ENCODE measurements around the gene SDHAF3.
"Not testable (repeated sequence)": the region's sequence is repeated elsewhere in the genome, so short reads cannot be mapped to it uniquely, and the experiment has no call there.

SDHAF3 gene

DNA sequence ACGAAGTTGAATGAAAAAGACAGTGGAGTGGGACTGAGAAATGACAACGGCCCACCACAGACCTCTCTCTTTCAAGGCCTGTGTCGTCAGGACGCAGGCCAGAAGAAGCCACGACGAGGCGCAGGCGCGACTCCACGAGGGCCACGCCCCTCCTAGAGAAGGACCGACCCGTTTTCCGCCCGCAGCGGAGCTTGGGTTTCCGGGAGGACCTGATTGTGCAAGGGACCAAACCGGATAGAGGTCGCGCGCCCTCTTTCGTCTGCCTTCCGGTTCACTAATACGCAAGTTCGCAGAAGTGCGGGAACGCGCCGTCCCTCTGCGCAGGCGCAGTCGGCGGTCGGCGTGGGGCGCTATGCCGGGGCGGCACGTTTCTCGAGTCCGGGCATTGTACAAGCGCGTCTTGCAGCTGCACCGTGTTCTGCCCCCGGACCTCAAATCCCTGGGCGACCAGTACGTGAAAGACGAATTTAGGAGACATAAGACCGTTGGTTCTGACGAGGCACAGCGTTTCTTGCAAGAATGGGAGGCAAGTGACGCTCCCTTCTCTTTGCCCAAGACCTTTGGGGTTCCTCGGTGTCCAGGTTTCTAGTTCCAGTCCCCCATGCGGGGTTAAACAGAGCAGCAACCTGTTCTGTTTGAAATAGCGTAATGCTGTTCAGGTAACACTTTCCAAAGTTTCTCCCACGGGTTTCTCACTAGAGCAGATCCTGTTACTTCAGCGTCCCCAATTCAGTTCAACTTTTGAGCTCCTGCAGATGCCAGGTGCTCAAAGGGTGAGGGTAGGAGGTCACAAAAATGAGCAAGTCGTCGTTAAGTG, at the start of gene SDHAF3:
Gene SDHAF3 (plus strand): TSS at position 327 of the 817 bp plus-strand sequence. CDS start 26 bp downstream, at position 353.
- DNase-seq = peak; percentile 94

DNA sequence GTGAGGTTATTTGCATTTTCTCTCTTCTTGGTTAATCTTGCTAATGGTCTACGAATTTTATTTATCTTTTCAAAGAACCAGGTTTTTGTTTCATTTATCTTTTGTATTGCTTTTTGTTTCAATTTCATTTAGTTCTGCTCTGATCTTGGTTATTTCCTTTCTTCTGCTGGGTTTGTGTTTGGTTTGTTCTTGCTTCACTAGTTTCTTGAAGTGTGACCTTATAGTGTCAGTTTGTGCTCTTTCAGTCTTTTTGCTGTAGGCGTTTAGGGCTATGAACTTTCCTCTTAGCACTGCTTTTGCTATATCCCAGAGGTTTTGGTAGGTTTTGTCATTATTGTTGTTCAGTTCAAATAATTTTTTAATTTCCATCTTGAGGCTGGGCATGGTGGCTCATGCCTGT, 45.5 kb upstream of the SDHAF3 start:
- not testable (repeated sequence) for DNase-seq

DNA sequence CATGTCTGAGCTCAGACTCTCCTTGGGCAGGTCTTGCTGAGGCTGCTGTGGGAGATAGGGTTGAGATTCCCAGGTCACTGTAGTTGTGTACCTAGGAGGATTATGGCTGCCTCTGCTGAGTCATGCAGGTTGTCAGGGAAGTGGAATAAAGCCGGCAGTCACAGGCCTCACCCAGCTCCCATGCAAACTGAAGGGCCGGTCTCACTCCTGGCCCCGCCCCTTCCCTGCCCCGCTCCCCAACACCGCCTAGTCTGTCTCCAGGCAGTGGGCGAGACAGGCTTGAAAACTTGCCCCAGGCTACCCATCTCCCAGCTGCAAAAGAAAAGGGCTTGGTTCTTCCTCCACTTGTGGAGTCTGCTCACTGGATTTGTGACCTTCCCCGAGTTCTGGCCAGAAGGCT, 41.6 kb upstream of the SDHAF3 start:
- no peak for DNase-seq

DNA sequence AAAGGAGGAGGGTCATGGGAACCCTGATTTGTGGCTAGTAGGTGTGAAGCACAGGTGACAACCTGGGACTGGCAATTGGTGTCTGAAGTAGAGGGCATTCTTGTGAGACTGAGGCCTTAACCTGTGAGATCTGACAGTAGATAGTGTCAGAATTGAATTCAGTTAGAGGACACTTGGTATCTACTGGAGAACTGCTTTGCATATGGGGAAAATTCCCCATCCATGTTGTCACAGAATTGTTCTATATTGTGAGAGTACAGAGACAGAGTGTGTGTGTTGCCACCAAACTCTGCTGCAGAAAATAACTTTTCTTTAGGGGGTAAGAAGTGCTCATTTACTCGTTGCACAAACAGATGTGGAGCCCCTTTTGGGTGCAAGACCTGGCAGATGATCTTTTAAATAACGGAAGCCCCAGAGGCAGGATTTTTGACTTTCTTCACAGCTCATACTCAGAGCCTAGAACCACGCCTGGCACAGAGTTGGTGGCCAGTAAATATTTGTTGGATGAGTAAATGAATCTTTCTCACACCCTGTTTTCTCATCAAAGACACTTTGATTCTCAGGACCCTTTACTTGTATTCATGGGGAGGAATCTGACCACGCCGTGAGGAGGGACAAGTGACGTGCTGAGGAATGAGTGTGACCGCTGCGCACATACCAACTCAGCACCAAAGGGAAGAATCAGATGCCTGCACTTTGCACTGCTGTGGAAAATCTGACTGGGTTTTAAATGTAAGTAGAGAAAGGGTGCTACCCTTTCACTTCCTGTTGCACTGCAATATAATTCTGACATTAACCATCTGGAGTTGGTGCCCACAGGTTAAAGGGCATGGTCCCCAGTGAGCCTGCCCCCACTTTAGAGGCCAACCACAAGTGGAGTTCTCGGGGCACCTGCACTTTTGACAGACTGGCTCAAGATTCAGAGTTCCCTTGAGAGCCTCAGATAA, 39.2 kb upstream of the SDHAF3 start:
- DNase-seq = no peak

DNA sequence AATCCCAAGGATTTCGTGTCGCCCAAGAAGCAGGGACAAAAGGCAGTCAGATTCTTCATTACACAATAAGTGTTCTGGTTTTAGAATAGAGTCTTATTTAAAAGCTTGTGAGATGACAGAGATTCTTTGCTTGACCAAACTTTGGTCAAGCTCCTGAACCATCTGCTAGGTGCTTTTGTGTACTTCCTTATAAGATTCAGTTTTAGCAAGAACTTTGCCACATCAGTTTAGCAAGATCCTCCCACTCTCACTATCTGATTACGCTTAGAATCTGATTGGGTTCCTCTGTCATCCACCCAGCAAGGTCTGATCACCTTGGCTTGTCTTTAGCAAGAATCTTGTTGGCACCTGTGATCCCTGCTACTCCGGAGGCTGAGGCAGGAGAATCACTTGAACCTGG, 38.2 kb upstream of the SDHAF3 start:
- DNase-seq = no peak

DNA sequence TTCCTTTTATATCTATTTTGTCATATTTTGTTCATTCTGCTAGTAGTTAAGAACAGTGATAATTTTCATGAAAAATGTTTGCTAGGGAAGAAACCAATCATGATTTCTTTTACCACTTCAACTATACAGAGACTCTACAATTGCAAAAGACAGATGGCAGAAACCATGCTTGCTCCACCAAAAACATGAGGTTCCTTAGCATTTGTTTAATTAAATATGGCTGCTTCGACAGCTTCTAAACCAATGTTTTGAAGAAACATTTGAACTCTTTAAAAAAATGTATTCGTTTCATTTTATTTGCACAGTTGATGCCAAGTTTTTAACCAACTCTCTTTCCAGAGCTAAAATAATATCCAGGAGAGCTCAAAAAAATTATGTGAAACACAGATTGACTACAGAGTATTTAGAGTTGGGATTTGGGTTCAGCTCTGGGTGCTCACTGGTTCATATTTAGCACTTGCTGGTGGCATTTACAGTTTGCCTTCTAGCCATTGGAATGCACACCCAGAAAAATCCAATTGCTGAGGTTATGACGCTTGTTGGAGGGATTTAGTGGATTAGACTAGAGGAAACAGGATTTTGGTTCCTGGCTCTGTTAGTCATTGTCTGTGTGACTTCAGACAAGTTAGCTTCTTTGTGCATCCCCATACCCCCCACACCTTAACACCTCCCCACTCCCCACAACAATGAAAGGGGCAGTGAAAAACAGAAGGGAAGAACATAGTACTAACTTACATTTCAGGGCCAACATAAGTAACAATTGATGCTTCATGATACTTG, 35.8 kb upstream of the SDHAF3 start:
- no peak for DNase-seq

DNA sequence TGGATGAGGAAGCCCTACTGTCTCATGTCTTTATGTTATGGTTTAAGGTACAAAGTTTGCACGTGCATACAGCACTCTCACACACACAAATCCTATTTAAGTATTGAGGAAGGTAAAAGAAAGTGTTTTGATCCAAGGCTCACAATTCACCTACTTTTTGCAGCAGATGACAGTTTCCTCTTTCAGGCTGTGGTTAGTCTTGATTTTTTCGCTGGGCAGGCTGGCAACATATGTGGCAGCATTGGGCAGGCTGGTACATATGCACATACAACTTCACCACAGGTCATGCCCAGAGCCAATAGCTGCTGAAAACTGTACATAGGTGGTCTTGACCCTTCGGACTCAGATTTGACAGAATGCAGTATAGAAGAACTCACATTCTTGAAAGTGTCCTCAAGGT, 29.1 kb upstream of the SDHAF3 start:
- no peak for DNase-seq

DNA sequence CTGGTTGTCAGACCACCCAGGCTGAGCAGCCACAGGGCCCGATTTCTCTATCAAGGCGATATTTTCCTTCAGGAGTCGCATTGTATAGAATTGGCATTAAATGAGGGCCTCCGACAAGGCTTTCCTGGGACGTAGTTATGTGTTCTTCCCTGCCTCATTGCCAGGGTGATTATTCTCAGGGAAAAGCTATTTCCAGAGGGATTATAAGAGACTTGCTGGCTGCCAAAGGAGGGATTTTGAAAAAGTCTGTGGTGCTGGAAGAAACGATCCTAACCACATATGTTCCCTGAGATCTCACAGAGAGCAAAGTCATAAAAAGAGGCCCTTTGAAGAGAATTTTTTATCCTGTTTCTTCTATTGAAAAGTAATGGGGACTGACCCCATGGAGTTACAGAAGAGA, 27.7 kb upstream of the SDHAF3 start:
- DNase-seq = no peak

DNA sequence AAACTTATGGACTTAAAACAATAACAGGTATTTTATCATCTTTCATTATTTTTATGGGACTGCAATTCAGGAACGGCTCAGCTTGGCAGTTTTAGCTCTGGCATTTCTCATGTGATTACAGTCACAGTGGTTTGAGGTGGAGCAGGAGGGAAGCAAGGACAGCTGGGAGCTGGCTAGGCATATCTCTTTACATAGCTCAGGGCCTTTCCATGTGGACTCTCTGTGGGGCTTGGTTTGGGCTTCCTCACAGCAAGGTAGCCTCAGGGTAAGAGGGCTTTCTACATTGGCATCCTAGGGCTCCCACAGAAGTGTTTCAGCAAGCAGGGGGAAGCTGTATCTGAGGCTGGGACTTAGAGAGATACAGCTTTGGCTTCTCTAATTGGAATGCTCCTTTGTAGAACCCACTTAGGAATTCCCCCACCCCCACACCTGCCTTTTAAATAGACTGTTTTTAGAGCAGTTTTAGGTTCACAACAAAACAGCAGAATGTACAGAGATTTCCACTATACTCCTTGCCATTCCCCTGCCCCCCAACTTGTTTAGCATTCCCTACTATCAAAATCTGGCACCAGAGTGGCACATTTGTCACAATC, 26.6 kb upstream of the SDHAF3 start:
- no peak for DNase-seq

DNA sequence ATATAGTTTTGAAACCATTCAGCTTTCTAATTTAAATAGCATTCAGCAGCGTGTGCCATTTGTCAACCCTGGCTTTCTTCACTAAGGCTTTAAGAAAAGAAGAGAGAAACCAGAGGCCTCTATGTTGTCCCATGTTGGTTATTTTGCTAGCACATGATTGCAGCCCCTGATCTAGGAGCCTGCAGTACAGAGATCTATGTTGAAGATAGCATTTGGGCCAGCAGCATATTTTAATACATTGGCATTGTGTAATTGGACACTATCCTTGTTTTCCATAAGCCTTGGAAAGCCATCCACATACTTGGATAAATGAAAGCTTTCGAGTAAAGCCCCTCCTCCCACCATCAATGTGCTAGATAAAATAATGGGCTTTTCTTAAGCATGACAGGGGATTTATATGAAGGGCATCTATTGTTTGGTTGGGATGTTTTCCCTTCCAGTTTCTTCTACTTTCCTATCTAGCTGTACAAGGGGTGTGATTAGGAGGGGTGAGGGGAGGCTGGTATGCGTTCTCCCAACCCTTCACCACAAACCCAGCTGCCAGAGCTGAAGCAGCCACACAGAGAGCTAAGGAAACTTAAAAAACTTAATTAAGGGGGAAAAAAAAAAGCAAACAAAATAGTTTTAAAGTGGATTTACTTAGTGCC, 23.1 kb upstream of the SDHAF3 start:
- no peak for DNase-seq

DNA sequence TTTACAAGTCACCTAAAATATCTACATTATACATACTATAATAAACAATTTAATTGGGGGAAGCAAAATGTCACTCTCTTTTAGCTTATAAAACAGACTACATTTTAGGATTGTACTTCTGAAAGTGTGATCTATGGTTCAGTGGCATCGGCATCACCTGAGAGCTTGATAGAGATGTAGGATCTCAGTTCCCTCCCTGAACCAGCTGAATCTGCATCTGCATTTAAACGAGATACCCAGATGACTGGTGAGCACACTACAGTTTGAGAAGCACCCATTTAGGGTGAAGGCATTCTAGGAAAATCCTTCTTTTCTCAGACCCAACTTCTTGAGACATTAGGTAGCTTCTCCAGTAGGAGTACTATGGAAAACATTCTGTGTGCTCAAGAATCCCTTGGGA, 21.5 kb upstream of the SDHAF3 start:
- DNase-seq = no peak

DNA sequence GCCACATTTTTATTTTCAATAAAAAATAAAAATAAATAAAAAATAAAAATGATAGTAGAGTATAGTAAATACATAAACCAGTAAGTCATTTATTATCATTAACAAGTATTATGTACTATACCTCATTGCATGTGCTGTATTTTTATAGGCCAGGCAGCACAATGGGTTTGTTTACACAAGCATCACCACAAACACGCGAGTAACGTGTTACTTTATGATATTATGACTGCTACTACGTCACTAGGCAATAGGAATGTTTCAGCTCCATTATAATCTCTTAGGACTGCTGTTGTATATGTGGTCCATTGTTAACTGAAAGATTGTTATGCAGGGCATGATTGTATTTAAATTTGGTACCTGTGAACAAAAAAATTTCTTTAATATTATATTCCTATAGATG, 20.8 kb upstream of the SDHAF3 start:
- DNase-seq = no peak

DNA sequence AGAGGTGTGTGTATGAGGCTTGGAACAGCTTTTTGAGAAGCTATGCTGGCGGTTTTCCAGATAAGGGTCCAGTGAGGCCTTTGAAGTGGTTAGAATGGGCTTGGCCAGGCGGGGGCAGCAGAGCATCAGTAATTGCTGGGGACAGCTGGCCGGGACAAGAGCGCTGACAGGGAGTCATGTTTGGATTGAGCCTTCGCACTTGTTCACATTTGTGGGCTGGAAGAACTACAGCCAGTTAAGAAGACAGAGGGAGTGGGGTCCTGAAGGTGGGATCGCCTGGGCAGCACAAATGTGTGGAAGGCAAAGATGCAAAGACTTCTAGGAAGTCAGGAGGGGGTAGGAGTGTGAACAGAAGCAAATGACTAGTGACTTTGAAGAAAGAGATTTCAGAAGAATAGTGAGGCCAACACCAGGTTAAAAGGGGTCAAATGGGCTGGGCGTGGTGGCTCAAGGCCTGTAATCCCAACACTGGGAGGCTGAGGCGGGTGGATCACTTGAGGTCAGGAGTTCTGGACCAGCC, 12.7 kb upstream of the SDHAF3 start:
- DNase-seq = peak; percentile 79

DNA sequence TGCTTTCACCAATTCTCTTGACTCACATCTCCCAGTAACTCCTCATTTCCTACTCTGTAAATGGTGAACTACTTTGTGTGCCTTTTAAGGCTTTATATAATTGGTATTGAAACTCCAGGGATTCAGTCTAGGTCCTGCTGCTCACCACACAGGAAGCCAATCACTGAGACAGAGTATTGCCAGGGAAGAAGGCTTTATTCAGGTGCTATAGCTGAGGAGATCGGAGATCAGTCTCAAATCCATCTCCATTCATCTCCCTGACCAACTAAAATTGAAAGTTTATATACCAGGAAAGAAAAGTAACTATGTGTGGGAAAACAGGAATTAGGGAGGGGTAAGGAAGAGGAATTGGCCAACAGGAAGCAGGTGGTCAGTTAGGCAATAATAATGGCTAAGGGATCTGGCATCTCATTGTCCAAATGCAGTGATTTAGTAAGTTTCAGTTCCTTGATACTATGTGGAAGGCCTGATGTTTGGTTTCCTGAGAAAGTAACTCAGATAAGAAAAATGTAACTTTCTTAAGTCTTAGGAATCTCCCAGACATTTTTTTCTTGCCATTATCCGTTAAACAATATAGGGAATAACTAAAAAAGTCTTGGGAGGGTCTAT, 10.2 kb upstream of the SDHAF3 start:
- DNase-seq = no peak

DNA sequence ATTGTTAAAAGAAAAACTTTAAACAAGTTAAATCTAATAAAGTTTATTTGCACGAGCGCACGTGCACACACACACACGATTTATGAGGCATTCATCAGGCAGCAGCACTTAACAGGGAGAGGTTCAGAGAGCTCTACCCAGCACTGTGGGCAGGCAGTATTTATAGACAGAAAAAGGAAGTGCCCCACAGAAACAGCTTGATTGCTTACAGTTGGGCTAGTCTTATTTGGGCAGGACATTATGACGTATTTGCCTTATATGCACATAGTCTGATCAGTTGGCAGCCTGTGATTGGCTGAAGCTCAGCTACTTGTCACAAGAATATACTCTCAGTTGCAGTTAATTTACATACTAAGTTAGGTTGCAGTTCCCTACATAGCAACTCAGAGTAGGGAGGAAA, 1.2 kb upstream of the SDHAF3 start:
- DNase-seq = no peak

DNA sequence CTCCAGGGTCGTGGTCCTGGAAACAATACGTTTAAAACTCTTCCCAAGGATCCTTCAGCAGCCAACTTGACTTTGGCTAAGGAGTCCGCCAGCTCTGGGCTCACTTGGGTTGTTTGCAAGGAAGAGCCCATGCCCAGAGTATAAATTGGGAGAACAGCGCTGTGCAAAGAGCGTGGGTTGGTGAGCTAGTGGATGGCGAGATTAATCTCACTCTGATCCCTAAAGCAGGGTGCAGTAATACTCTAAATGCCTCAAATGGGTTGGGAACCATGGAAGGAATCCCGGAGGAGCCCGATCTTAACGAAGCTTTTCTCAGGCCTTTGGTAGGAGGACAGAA, 495 bp upstream of the SDHAF3 start:
- DNase-seq = no peak

DNA sequence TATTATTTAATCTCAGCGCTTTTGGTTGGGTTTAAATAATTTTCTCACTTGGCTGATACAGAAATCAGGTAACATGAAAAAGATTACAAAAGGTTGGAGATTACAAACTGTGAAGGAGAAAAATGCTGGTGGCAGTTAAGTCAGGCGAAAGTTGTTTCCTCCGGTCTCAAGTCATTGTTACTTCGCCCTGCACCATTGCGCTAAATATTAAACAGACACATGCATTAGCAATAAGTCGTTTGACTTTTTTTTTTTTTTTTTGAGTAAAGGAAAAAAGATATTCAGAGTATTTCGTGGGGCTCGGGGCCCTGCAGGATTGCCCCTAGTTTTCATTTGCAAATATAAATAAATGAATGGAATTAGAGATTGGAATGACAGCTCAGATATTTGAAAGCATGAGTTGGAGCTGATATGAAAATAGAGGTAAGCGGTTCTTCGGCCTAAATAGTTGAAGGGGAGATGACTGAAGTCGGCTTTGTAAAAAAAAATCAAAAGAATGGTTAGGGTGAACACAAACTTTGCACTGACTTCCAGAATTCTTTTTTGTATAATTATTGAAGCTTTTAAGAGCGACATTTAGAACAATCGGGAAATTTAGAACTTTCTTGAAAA, 914 bp downstream of the SDHAF3 start:
- no peak for DNase-seq

DNA sequence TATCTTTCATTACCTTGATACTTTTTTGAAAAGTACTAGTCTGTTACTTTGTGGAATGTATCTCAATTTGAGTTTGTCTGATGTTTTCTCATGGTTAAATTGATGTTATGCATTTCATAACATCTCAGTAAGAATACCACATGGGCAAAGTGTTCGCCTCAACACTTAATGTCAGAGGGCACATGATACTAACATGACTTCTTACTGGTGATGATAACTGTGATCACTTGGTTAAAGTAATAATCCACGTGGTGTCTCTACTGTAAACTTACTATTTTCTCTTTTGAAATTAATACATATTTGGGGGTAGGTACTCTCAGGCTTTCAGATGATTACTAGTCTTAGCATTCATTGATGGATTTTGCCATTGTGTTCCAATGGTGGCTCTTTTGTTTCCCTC, 2.2 kb downstream of the SDHAF3 start:
- no peak for DNase-seq

DNA sequence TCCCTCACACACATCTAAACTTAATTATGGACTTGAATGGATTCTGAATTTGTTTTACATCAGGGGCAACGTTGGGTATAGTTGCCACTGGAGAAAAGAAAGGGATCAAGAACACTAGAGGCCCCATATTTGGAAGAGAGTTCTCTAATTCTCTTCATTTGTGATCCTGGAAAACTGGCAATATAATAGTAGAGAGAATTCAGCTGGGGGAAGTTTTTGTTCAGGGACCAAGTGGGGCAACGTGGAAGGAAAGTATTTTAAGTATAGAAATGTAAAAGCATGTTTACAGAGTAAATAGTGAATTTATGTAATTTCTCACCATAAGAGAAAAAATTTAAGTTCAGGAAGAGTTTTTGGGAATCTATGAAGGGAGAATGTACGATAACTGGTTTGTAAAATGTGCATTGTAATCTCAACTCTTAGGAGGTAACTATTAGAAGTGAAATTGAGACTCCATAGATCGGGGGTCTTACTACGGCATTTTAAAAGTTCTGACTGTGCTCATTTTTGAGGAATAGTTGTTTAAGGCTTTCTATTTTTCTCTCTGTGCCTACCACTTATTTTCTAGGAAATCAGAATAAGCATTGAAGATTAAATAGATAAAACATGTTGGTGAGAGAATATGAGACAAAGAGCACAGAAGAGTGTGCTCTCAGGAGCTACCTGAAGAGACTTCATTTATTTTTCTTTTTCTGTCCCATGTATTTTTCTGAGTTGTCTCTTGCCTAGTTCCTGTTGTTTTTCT, 3.4 kb downstream of the SDHAF3 start:
- DNase-seq = no peak

DNA sequence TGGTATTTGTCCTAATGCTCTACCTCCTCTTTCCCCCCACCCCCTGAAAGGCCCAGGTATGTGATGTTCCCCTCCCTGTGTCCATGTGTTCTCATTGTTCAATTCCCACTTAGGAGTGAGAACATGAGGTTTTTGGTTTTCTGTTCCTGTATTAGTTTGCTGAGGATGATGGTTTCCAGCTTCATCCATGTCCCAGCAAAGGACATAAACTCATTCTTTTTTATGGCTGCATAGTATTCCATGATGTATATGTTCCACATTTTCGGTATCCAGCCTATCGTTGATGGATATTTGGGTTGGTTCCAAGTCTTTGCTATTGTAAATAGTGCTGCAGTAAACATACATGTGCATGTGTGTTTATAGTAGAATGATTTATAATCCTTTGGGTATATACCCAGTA, 5.6 kb downstream of the SDHAF3 start:
- not testable (repeated sequence) for DNase-seq
